ENCODE data around the gene ST6GALNAC3.

GRCh38 chr1:76601465-76601864, 526.9 kb downstream of the ST6GALNAC3 start:
- TF ChIP-seq POLR2A (IDR thresholded peaks at IDR 0.05) = no peak
- TF ChIP-seq CTCF (IDR thresholded peaks at IDR 0.05) = no peak
